AG09319 (cell line): Measurements from ENCODE around the gene MPHOSPH9.
"Not testable (repeated sequence)": the region's sequence is repeated elsewhere in the genome, so short reads cannot be mapped to it uniquely, and the experiment has no call there.

Source experiments
- DNase-seq: peaks from one replicate; pipeline ENCODE4 v3.0.0-alpha.2; 2010; ENCODE audit warnings: low read depth; ENCODE audit errors: extremely low read depth
- CTCF ChIP-seq: IDR thresholded peaks from 2 replicates; pipeline ENCODE4 v1.5.1; 2011; ENCODE audit warnings: low read depth, mild to moderate bottlenecking, inconsistent platforms, low read length, moderate library complexity

MPHOSPH9 gene

GRCh38 chr12:123254853-123255446 lies 22.0 kb upstream of the MPHOSPH9 start:
- DNase-seq = no peak
- no peak for TF ChIP-seq CTCF

GRCh38 chr12:123253641-123254459 lies 20.9 kb upstream of the MPHOSPH9 start:
- TF ChIP-seq CTCF = no peak
- no peak for DNase-seq

DNA sequence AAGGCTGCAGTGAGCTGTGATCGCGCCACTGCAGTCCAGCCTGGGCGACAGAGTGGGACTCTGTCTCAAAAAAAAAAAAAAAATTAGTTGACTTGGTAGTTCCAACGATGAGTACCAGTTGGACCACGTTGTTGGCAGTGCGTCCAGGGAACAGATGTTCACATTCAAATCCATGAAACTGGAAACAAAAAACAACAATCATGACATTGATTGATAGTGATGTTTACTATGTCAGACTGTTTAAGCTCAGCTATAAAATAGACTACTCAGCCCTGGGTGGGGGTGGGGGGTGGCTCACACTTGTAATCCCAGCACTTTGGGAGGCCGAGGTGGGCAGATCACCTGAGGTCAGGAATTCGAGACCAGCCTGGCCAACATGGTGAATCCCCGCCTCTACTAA lies 19.4 kb upstream of the MPHOSPH9 start:
- DNase-seq = not testable (repeated sequence)

- no peak for TF ChIP-seq CTCF
- no peak for DNase-seq
These were observed 18.6 kb upstream of the MPHOSPH9 start for GRCh38 chr12:123251403-123252076.

DNA sequence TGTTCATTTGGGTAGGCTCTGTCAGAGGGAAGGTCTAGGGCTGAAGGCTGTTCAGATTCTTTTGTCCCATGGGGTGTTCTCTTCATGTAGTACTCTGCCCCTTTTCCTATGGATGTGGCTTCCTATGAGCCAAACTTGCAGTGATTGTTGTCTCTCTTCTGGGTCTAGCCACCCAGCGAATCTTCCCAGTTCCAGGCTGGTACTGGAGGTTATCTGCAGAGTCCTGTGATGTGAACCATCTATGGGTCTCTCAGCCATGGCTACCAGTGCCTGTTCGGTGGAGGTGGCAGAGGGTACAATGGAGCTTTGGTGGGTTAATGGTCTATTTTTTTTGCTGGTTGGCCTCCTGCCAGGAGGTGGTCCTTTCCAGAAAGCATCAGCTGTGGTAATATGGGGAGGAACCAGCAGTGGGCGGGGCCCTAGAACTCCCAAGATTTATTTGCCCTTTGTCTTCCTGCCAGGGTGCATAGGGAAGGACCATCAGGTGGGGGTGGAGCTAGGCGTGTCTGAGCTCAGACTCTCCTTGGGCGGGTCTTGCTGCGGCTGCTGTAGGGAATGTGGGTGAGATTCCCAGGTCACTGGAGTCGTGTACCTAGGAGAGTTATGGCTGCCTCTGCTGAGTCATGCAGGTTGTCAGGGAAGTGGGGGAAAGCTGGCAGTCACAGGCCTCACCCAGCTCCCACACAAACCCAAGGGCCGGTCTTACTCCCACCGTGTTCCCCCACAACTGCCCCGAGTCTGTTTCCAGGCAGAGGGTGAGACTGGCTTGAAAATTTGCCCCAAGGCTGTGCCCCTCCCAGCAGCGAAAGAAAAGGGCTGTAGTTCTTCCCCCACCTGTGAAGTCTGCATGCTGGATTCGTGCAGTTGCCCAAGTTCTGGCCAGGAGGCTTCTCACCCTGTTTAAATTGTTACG lies 17.8 kb upstream of the MPHOSPH9 start:
- TF ChIP-seq CTCF = no peak
- no peak for DNase-seq

- not testable (repeated sequence) for DNase-seq
These were observed 16.2 kb upstream of the MPHOSPH9 start for GRCh38 chr12:123248996-123249741.

DNA sequence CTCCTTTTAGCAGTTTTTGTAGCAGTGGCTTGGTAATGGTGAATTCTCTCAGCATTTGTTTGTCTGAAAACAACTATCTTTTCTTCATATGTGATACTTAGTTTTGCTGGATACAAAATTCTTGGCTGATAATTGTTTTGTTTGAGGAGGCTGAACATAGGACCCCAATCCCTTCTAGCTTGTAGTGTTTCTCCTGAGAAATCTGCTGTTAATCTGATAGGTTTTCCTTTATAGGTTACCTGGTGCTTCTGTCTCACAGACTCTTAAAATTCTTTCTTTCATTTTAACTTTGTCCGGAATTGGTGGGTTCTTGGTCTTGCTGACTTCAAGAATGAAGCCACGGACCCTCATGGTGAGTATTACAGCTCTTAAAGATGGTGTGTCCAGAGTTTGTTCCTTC lies 15.2 kb upstream of the MPHOSPH9 start:
- not testable (repeated sequence) for DNase-seq

- no peak for TF ChIP-seq CTCF
- DNase-seq = no peak
These were observed 12.7 kb upstream of the MPHOSPH9 start for GRCh38 chr12:123245678-123246077.
